Endothelial cell of hepatic sinusoid (primary cell): Measurements from ENCODE around the gene PCNX3.

ENCODE experiments used
- in situ Hi-C: cut with HindIII; loops from 2 replicates; pipeline ENCODE4 v1.10.0; 2017; ENCODE audit warnings: low sequenced_read_pairs

Gene PCNX3

GRCh38 chr11:65617990-65618751, 2.6 kb downstream of the PCNX3 start:
- in situ Hi-C loops, result no loop called here

- in situ Hi-C loops, result no loop called here
Measured at GRCh38 chr11:65618763-65619162, 3.2 kb downstream of the PCNX3 start.

GRCh38 chr11:65619281-65619928, 3.8 kb downstream of the PCNX3 start:
- in situ Hi-C loops, result no loop called here

- in situ Hi-C loops, result no loop called here
Measured at GRCh38 chr11:65620666-65621065, 5.1 kb downstream of the PCNX3 start.

- in situ Hi-C loops, result no loop called here
Measured at GRCh38 chr11:65621460-65621859, 5.9 kb downstream of the PCNX3 start.

- in situ Hi-C loops, result no loop called here
Measured at GRCh38 chr11:65622011-65622410, 6.4 kb downstream of the PCNX3 start.

GRCh38 chr11:65623177-65623576, 7.6 kb downstream of the PCNX3 start:
- in situ Hi-C loops, result no loop called here

GRCh38 chr11:65623852-65624616, 8.5 kb downstream of the PCNX3 start:
- in situ Hi-C loops, result no loop called here

- in situ Hi-C loops, result no loop called here
Measured at GRCh38 chr11:65624931-65625627, 9.5 kb downstream of the PCNX3 start.

- in situ Hi-C loops, result no loop called here
Measured at GRCh38 chr11:65625628-65626342, 10.2 kb downstream of the PCNX3 start.

- in situ Hi-C loops, result no loop called here
Measured at GRCh38 chr11:65627202-65627601, 11.6 kb downstream of the PCNX3 start.

- in situ Hi-C loops, result no loop called here
Measured at GRCh38 chr11:65629579-65629978, 14.0 kb downstream of the PCNX3 start.

- in situ Hi-C loops, result loop anchor here (10.0 kb wide), 1 partner anchor 265 kb away; the partner anchor contains the start of gene CCDC85B
Measured at GRCh38 chr11:65630215-65630614, 14.6 kb downstream of the PCNX3 start.

GRCh38 chr11:65633390-65634108, 18.0 kb downstream of the PCNX3 start:
- in situ Hi-C loops, result loop anchor here (10.0 kb wide), 1 partner anchor 261 kb away; the partner anchor contains the start of gene CCDC85B

GRCh38 chr11:65634109-65634436, 18.5 kb downstream of the PCNX3 start:
- in situ Hi-C loops, result loop anchor here (10.0 kb wide), 1 partner anchor 261 kb away; the partner anchor contains the start of gene CCDC85B

- in situ Hi-C loops, result loop anchor here (10.0 kb wide), 1 partner anchor 260 kb away; the partner anchor contains the start of gene CCDC85B
Measured at GRCh38 chr11:65634440-65634839, 18.9 kb downstream of the PCNX3 start.

GRCh38 chr11:65634905-65635731, 19.5 kb downstream of the PCNX3 start:
- in situ Hi-C loops, result loop anchor here (5.0 to 10.0 kb wide), 2 partner anchors 78 to 260 kb away; partner anchors contain the start of genes CCDC85B and LTBP3
